ENCODE measurements around the gene ZSCAN2.
"Not testable (repeated sequence)": the region's sequence is repeated elsewhere in the genome, so short reads cannot be mapped to it uniquely, and the experiment has no call there.

Gene ZSCAN2

GRCh38 chr15:84634228-84634837, 33.5 kb downstream of the ZSCAN2 start:
- no peaks in the 10 kb centered on the region for H3K9me3 ChIP-seq (ENCODE audit: severe bottlenecking)
- no peak for TF ChIP-seq CTCF (IDR thresholded peaks at IDR 0.05; ENCODE audit: low read depth, low read length)
- H3K36me3 ChIP-seq = no peaks in the 10 kb centered on the region
- peak overlapping the region; percentile 41 for H3K4me3 ChIP-seq (ENCODE audit: low read depth, low read length)
- DNase-seq = no peak
- H3K27ac ChIP-seq = no peak overlapping the region
- H3K27me3 ChIP-seq (ENCODE audit: insufficient read depth, low read depth, severe bottlenecking) = peaks cover 9% of the 10 kb centered on the region

GRCh38 chr15:84638103-84638502, 37.3 kb downstream of the ZSCAN2 start:
- no peak overlapping the region for H3K27ac ChIP-seq
- DNase-seq = peak; percentile 15
- H3K27me3 ChIP-seq (ENCODE audit: insufficient read depth, low read depth, severe bottlenecking) = peaks cover 6% of the 10 kb centered on the region
- TF ChIP-seq CTCF (IDR thresholded peaks at IDR 0.05; ENCODE audit: low read depth, low read length) = no peak
- H3K4me3 ChIP-seq (ENCODE audit: low read depth, low read length) = no peak overlapping the region
- H3K36me3 ChIP-seq = peaks cover 20% of the 10 kb centered on the region
- H3K9me3 ChIP-seq (ENCODE audit: severe bottlenecking) = no peaks in the 10 kb centered on the region

- peaks cover 49% of the 10 kb centered on the region for H3K36me3 ChIP-seq
- not testable (repeated sequence) for DNase-seq; H3K9me3 ChIP-seq (ENCODE audit: severe bottlenecking); H3K27ac ChIP-seq; H3K27me3 ChIP-seq (ENCODE audit: insufficient read depth, low read depth, severe bottlenecking); H3K4me3 ChIP-seq (ENCODE audit: low read depth, low read length)
These were observed 41.1 kb downstream of the ZSCAN2 start for GRCh38 chr15:84641871-84642270.

GRCh38 chr15:84642640-84643039, 41.8 kb downstream of the ZSCAN2 start:
- not testable (repeated sequence) for H3K9me3 ChIP-seq (ENCODE audit: severe bottlenecking); H3K4me3 ChIP-seq (ENCODE audit: low read depth, low read length)
- peaks cover 57% of the 10 kb centered on the region for H3K36me3 ChIP-seq

GRCh38 chr15:84643838-84644237, 43.0 kb downstream of the ZSCAN2 start:
- Histone ChIP-seq H3K36me3 (peaks cover 69% of the 10 kb centered on the region), H3K27me3 (ENCODE audit: insufficient read depth, low read depth, severe bottlenecking) (no peaks in the 10 kb centered on the region), H3K9me3 (ENCODE audit: severe bottlenecking) (no peaks in the 10 kb centered on the region), H3K27ac (no peak overlapping the region), H3K4me3 (ENCODE audit: low read depth, low read length) (no peak overlapping the region)
- DNase-seq = no peak
- TF ChIP-seq CTCF (IDR thresholded peaks at IDR 0.05; ENCODE audit: low read depth, low read length) = no peak

More at GRCh38 chr15:84642640-84643039, 41.8 kb downstream of the ZSCAN2 start:
- H3K27me3 ChIP-seq (ENCODE audit: insufficient read depth, low read depth, severe bottlenecking); H3K27ac ChIP-seq; DNase-seq: not testable (repeated sequence)

GRCh38 chr15:84645496-84645895, 44.7 kb downstream of the ZSCAN2 start:
- H3K27ac ChIP-seq = no peak overlapping the region
- H3K36me3 ChIP-seq = peaks cover 80% of the 10 kb centered on the region
- H3K4me3 ChIP-seq (ENCODE audit: low read depth, low read length) = no peak overlapping the region
- TF ChIP-seq CTCF (IDR thresholded peaks at IDR 0.05; ENCODE audit: low read depth, low read length) = no peak
- no peaks in the 10 kb centered on the region for H3K27me3 ChIP-seq (ENCODE audit: insufficient read depth, low read depth, severe bottlenecking)
- DNase-seq = no peak
- H3K9me3 ChIP-seq (ENCODE audit: severe bottlenecking) = no peaks in the 10 kb centered on the region

GRCh38 chr15:84645997-84646396, 45.2 kb downstream of the ZSCAN2 start:
- no peaks in the 10 kb centered on the region for H3K9me3 ChIP-seq (ENCODE audit: severe bottlenecking)
- peaks cover 84% of the 10 kb centered on the region for H3K36me3 ChIP-seq
- DNase-seq = no peak
- no peak overlapping the region for H3K4me3 ChIP-seq (ENCODE audit: low read depth, low read length)
- H3K27me3 ChIP-seq (ENCODE audit: insufficient read depth, low read depth, severe bottlenecking) = no peaks in the 10 kb centered on the region
- H3K27ac ChIP-seq = no peak overlapping the region
- no peak for TF ChIP-seq CTCF (IDR thresholded peaks at IDR 0.05; ENCODE audit: low read depth, low read length)

Data from WERI-Rb-1 (cell line).